Subcutaneous adipose tissue (tissue), 4 donors: ENCODE measurements around the gene NEDD4. TPM values are rescaled to one million over a fixed set of nuclear protein-coding genes. Genes with fewer than 3 reads are reported as not detected.

ENCODE experiments used
- total RNA-seq, 4 donors: library from RNA; depleted of rRNA; stranded (reverse); fragments of >200 nt; gene quantifications; one replicate each; pipeline ENCODE4 v1.1.0, GENCODE V29; 2016
- TF ChIP-seq, protein P1 (sequence below): fragments of 450-650 bp; IDR thresholded peaks from one replicate; pipeline ENCODE4 v1.5.1; 2016; ENCODE audit warnings: low read depth, mild to moderate bottlenecking, control low read depth, antibody characterized with exemption, moderate library complexity

NEDD4 gene
- total RNA-seq, 4 donors from 2014 or later, result 10.0 to 18.1 (median 15.3) TPM

DNA sequence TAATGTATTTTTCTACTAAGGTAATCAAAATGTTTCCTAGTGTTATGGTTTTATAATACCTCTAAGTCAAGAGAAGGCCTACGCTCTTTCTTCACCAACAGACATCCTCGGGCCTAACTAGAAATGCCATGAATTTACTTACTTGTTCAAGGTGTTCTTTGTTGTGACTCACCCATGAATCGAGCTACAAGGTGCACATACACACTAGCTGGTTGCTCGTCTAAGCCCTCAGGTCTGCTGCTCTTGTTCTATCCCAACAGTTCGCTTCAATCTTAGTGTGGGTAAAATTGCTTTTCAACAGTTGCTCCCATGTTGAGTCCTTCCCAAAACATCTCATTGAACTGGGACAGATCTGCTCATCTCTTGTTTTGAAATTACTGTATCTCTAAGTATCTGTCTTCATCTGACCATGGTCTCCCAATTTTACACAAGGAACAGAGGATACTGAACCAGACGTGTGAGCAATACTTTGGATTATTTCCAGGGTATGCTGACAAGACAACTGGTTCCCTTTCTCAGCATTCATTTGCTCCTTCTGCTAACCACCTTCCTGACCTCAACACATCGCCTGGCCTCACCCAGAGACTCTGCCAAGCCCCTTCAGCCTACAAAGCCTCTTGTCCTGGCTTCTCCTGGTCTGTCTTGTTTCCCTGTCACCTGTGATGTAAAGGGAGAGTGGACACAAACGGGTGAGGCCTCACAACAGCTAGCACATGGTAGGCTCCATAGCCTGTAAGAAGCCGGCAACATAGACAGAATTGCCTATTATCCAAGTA, 84.2 kb downstream of the NEDD4 start:
- TF ChIP-seq, protein P1, sequence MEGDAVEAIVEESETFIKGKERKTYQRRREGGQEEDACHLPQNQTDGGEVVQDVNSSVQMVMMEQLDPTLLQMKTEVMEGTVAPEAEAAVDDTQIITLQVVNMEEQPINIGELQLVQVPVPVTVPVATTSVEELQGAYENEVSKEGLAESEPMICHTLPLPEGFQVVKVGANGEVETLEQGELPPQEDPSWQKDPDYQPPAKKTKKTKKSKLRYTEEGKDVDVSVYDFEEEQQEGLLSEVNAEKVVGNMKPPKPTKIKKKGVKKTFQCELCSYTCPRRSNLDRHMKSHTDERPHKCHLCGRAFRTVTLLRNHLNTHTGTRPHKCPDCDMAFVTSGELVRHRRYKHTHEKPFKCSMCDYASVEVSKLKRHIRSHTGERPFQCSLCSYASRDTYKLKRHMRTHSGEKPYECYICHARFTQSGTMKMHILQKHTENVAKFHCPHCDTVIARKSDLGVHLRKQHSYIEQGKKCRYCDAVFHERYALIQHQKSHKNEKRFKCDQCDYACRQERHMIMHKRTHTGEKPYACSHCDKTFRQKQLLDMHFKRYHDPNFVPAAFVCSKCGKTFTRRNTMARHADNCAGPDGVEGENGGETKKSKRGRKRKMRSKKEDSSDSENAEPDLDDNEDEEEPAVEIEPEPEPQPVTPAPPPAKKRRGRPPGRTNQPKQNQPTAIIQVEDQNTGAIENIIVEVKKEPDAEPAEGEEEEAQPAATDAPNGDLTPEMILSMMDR, result no peak

DNA sequence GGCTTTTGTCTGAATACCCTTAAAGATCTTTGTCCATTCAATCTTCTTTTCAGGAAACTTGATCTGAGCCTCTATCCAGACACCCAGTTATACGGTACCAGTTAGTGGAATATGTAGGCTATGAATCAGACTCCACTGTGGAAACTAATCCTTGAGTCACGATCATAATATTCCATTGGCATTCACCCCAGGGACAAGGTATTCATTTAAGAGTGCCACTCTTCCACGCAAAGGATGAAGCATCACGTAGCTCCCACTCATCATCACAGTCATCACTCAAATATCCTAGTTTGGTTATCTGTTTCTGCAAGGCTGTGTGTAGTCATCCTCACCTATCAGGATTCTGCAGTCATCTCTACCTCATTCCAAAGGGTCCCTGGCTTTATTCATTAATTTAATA, 85.6 kb downstream of the NEDD4 start:
- TF ChIP-seq, protein P1, result no peak

DNA sequence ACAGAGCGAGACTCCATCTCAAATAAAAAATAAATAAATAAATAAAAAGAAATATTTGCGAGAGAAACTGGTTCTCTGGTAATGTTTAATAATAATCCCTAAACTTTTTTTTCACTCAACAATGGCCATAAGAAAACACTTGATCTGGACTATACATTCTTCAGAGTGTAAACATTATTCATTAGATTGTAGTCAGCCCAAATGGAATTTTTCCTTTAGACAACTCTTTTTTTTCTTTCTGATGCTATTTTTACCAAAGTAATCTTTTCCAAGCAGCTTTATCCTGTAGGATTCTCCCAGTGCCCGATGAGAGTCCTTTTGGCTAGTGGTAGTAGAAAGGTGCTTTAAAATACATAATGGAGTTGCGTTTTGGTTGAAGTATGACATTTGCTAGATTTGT, 90.4 kb downstream of the NEDD4 start:
- TF ChIP-seq, protein P1, result no peak

DNA sequence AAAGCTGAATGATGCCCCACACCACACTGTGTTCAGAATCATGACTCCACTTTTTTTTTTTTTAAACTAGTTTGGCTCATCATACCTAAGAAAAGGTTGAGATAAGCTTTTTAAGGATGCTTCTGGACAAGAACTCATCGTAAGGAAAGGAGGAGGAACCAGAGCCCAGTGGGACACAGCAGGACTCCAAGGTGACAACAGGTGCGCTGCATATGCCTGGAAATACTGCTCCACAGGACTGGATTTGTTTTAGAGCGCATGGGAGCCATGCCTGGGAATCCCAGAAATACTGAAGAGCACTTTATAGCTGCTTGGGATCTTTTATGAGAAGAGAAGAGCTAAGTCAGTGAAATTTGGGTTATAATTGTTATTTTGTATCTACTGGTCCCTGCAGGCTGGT, 93.4 kb downstream of the NEDD4 start:
- TF ChIP-seq, protein P1, result no peak

DNA sequence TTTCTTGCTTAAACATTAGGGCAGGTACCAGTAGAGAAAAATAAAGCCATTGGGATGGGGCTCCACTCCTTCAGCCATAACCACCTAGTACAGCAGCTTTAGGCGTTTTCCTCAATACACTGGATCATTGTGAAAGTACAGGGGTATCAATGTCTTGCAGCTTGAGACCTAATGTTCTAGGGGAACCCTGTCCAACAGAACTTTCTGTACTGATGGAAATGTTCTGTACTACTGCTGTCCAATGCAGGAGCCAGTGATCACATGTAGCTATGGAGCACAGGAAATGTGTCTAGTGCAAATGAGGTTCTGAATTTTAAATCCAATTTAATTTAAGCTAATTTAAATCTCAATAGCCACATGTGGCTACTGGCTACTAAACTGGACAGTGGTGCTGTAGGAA, 93.9 kb downstream of the NEDD4 start:
- TF ChIP-seq, protein P1, result no peak

DNA sequence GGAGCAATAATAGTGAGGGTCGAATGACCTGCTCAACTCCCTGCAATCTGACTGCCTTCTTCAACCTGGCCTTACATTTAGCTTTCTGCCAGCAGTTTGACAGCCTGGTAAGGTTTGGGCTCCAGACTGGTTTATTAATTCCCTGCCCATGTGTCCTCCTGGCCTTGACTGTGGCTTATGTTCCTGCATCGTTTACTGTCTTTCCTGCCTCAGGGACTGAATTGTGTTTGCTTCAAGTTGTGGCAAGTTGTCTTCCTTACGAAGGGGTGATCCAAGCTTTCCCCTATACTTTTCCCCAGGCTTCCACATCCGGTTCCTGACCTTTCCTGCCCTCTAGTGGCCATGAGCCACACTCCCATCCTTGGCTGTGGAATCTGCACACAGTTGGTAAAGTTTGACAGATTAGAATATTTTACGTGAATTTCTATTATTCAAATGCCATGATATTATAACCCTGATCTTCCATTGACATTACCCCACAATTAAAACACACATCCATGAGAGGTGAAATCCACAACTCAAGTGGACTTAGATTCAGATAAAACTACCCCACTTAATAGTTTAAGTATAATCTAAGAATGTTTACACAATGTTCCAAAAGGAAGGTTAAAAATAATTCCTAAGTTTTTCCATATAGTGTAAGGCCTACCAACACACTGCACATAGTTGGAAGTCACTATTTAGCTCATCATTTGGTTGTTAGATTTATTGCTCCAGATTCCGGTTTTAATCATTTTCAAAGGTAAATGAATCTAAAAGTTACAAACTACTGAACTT, 95.7 kb downstream of the NEDD4 start:
- TF ChIP-seq, protein P1, result no peak

DNA sequence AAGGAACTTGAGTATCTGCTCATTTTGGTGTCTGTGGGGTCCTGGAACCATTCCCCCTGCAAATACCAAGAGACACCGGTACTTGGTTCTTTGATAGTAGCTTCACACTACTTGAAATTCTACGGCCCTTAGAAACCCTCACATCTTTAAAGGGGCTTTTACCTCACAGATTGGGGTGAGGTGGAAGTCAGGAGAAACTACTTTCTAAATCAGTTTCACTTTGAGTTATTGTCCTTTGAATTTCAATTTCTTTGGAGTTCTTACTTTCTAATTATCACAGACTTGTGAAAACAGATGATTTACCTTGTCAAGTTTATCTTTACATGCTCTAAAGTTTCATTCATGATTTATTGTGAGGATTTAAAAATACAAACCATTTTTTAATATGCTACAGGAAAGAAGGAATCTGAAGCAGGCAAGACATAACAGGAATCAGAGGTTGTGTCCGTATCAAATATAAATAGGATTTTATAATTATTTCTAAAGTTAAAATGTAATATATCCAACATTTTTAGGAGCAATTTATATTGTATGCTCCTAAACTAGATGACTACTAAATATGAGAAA, 98.9 kb downstream of the NEDD4 start:
- TF ChIP-seq, protein P1, result no peak
